HEK293T (cell line): ENCODE data around the gene NT5C3B.

Source experiments
- BHLHE40 ChIP-seq: fragments of 450-650 bp; IDR thresholded peaks from 2 replicates; pipeline ENCODE4 v1.6.1; 2016; ENCODE audit warnings: mild to moderate bottlenecking, moderate library complexity, borderline replicate concordance
- CTBP1 ChIP-seq: fragments of 450-650 bp; IDR thresholded peaks from 2 replicates; pipeline ENCODE4 v1.6.1; 2016; ENCODE audit warnings: borderline replicate concordance
- ELF4 ChIP-seq: fragments of 450-650 bp; IDR thresholded peaks from 2 replicates; pipeline ENCODE4 v1.6.1; 2017; ENCODE audit warnings: antibody characterized with exemption
- FOXA1 ChIP-seq: fragments of 450-650 bp; IDR thresholded peaks from 2 replicates; pipeline ENCODE4 v1.6.1; 2016; ENCODE audit warnings: mild to moderate bottlenecking
- FOXK2 ChIP-seq: fragments of 450-650 bp; IDR thresholded peaks from 2 replicates; pipeline ENCODE4 v1.6.1; 2016; ENCODE audit warnings: mild to moderate bottlenecking
- HDGF ChIP-seq: fragments of 450-650 bp; IDR thresholded peaks from 2 replicates; pipeline ENCODE4 v1.6.1; 2017; ENCODE audit warnings: antibody characterized with exemption, borderline replicate concordance
- LEF1 ChIP-seq: fragments of 450-650 bp; IDR thresholded peaks from 2 replicates; pipeline ENCODE4 v1.6.1; 2017; ENCODE audit warnings: mild to moderate bottlenecking, borderline replicate concordance
- NFRKB ChIP-seq: fragments of 450-650 bp; IDR thresholded peaks from 2 replicates; pipeline ENCODE4 v1.6.1; 2016; ENCODE audit warnings: mild to moderate bottlenecking, moderate library complexity
- PKNOX1 ChIP-seq: fragments of 450-650 bp; IDR thresholded peaks from 2 replicates; pipeline ENCODE4 v1.6.1; 2016
- SP1 ChIP-seq: fragments of 450-650 bp; IDR thresholded peaks from 2 replicates; pipeline ENCODE4 v1.6.1; 2017
- TARDBP ChIP-seq: fragments of 450-650 bp; IDR thresholded peaks from 2 replicates; pipeline ENCODE4 v1.6.1; 2016
- ZNF384 ChIP-seq: fragments of 450-650 bp; IDR thresholded peaks from 2 replicates; pipeline ENCODE4 v1.6.1; 2016

- TF ChIP-seq SP1, result no peak
- no peak for TF ChIP-seq LEF1
- no peak for TF ChIP-seq HDGF
- no peak for TF ChIP-seq FOXA1
- TF ChIP-seq FOXK2, result no peak
- TF ChIP-seq CTBP1, result no peak
- TF ChIP-seq PKNOX1, result no peak
- no peak for TF ChIP-seq TARDBP
- no peak for TF ChIP-seq NFRKB
- TF ChIP-seq BHLHE40, result no peak
- TF ChIP-seq ELF4, result no peak
- TF ChIP-seq ZNF384, result no peak
Measured at GRCh38 chr17:41825175-41825845, 10.7 kb downstream of the NT5C3B start.
